Activated CD8-positive, alpha-beta T cell treated with anti-CD3 and anti-CD28 coated beads for 36 hours (primary cell): ENCODE measurements around the gene CCNYL1. TPM values are rescaled to one million over a fixed set of nuclear protein-coding genes. Genes with fewer than 3 reads are reported as not detected.

Source experiments
- ATAC-seq: fragments of 200-7000 bp; cut with Tn5 transposase; one replicate; pipeline ENCODE4 v1.10.0; 2021; ENCODE audit warnings: mild to moderate bottlenecking, moderate library complexity
- CTCF ChIA-PET: fragments of 350-600 bp; sonication (Branson Sonifier 250); formaldehyde crosslinking; loops from one replicate; lab custom pipeline; 2021; ENCODE audit warnings: antibody characterized with exemption; lab: Charles Lee
- POLR2A ChIA-PET: fragments of 350-600 bp; sonication (Branson Sonifier 250); formaldehyde crosslinking; loops from one replicate; lab custom pipeline; 2021; ENCODE audit warnings: antibody characterized with exemption; lab: Charles Lee
- DNase-seq: peaks from one replicate; pipeline ENCODE4 v3.0.0-alpha.2; 2020
- H3K27ac Mint-ChIP-seq: one replicate; pipeline ENCODE4 v1.8.0; 2021; ENCODE audit warnings: mild to moderate bottlenecking, mixed read lengths
- H3K27me3 Mint-ChIP-seq: one replicate; pipeline ENCODE4 v1.8.0; 2021; ENCODE audit warnings: mixed read lengths
- H3K36me3 Mint-ChIP-seq: one replicate; pipeline ENCODE4 v1.8.0; 2021; ENCODE audit warnings: low read depth, mixed read lengths
- H3K4me1 Mint-ChIP-seq: one replicate; pipeline ENCODE4 v1.8.0; 2021; ENCODE audit warnings: low read depth, mixed read lengths
- H3K4me3 Mint-ChIP-seq: one replicate; pipeline ENCODE4 v1.8.0; 2021; ENCODE audit warnings: mild to moderate bottlenecking, moderate library complexity, mixed read lengths
- H3K9me3 Mint-ChIP-seq: one replicate; pipeline ENCODE4 v1.8.0; 2021; ENCODE audit warnings: mixed read lengths
- intact Hi-C: fragments of 100-400 bp; cut with micrococcal nuclease; formaldehyde crosslinking; loops from one replicate; pipeline ENCODE4 v1.10.0; 2022
- total RNA-seq, 2 experiments: library from RNA; stranded (reverse); gene quantifications; one replicate each; pipeline ENCODE4 v1.2.3, GENCODE V29; 2021
- TF ChIP-seq, protein P1 (sequence below): fragments of 200-600 bp; IDR thresholded peaks from one replicate; pipeline ENCODE4 v1.8.0; 2022; ENCODE audit warnings: antibody characterized with exemption, mild to moderate bottlenecking

The CCNYL1 gene
- total RNA-seq, 2 experiments from 2014 or later: 3.8 to 4.3 TPM

DNA sequence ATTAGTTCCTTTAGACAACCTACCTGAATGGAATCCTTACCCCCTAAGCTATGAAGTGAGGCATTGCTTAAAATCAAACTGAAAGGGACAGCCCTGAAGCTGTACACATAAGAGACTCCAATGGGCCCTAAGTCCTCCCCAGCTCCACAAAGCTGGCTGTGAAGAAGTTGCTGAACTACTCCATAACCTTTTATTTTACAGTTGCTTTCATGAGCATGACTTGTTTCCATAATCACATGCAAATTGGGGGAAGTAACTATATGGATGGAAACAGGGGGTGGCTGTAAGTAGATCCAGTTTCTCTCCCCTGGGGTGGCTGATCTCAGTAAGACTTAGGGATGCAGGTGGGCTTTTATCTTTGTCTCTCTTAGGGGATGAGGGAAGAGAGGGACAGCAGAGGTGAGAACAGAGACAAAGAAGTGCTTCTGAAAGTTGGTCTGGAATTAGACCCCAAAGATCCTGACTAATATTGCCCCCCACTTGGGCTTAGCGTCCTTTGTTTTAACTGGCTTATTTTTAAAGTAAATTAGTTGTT lies 52.7 kb downstream of the CCNYL1 start:
- CTCF ChIA-PET: interaction anchor here (1.1 kb wide), 1 partner anchor 276 kb away, joined by 3 read pairs; no protein-coding TSS in a partner anchor
- no peak overlapping the region for H3K4me3 Mint-ChIP-seq
- H3K27me3 Mint-ChIP-seq: peaks cover 41% of the 10 kb centered on the region
- ATAC-seq (no peak), DNase-seq (no peak)
- no peak overlapping the region for H3K27ac Mint-ChIP-seq
- intact Hi-C loops: no loop called here
- peaks cover 3% of the 10 kb centered on the region for H3K9me3 Mint-ChIP-seq
- H3K4me1 Mint-ChIP-seq: peaks cover 16% of the 10 kb centered on the region
- POLR2A ChIA-PET: interaction anchor here (0.8 kb wide), 1 partner anchor 10 kb away, joined by 4 read pairs; no protein-coding TSS in a partner anchor
- TF ChIP-seq, protein P1, sequence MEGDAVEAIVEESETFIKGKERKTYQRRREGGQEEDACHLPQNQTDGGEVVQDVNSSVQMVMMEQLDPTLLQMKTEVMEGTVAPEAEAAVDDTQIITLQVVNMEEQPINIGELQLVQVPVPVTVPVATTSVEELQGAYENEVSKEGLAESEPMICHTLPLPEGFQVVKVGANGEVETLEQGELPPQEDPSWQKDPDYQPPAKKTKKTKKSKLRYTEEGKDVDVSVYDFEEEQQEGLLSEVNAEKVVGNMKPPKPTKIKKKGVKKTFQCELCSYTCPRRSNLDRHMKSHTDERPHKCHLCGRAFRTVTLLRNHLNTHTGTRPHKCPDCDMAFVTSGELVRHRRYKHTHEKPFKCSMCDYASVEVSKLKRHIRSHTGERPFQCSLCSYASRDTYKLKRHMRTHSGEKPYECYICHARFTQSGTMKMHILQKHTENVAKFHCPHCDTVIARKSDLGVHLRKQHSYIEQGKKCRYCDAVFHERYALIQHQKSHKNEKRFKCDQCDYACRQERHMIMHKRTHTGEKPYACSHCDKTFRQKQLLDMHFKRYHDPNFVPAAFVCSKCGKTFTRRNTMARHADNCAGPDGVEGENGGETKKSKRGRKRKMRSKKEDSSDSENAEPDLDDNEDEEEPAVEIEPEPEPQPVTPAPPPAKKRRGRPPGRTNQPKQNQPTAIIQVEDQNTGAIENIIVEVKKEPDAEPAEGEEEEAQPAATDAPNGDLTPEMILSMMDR: no peak
- peaks cover 8% of the 10 kb centered on the region for H3K36me3 Mint-ChIP-seq

DNA sequence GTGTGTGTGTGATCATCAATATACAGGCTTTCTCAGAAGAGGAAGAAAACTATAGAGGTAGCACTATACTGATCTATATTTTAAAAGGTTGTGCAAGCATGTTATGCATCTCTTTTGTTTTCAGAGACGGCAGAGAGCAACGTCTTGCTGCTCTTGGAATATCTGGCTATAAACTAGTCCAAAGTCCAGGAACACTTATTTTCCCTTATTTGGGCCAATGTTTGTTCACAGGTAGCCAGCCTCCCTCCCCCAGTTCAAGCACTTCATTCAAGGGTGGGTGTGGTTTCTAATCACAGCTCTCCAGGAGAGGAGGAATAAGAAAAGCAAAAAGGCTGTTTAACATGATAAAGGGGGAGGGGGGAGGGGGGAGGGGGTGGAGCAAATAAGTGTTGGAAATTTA lies 54.1 kb downstream of the CCNYL1 start:
- DNase-seq (no peak), ATAC-seq (no peak)
- ChIA-PET CTCF (interaction anchor here (0.7 to 0.8 kb wide), 3 partner anchors 10 to 275 kb away, joined by 3 to 4 read pairs (median 4); no protein-coding TSS in a partner anchor), POLR2A (no interaction called here)
- H3K27me3 Mint-ChIP-seq: peaks cover 39% of the 10 kb centered on the region
- H3K27ac Mint-ChIP-seq: no peak overlapping the region
- intact Hi-C loops: loop anchor here (5.0 kb wide), 2 partner anchors 262 to 277 kb away; partner anchors contain the start of gene PLEKHM3
- peaks cover 8% of the 10 kb centered on the region for H3K36me3 Mint-ChIP-seq
- TF ChIP-seq, protein P1: no peak
- peaks cover 20% of the 10 kb centered on the region for H3K4me1 Mint-ChIP-seq
- peaks cover 3% of the 10 kb centered on the region for H3K9me3 Mint-ChIP-seq
- H3K4me3 Mint-ChIP-seq: no peak overlapping the region

DNA sequence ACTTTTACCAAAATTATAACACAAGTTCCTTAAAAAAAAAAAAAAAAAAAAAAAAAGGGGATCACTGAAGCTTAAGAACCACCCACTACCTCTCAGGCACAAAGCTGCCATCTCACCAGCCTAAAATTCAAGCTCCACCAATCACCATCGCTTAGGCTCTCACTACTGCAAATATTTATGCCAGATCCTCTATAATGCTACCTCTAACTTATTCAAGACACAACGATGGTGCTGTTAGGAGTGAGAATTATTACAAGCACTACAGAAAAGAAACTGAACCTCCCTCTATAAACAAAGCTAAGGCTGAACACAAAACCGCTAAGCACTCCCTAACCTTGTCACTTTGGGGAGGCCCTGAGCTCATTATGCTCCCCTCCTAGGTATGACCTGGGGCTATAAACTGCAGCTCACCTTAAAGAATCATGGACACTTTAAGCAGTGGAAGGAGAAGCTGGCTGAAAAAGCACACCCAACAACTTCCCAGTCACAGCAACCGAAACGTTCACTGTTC lies 54.7 kb downstream of the CCNYL1 start:
- ChIA-PET CTCF (interaction anchor here (0.7 to 1.5 kb wide), 5 partner anchors 9 to 274 kb away, joined by 3 to 4 read pairs (median 3); no protein-coding TSS in a partner anchor), POLR2A (no interaction called here)
- DNase-seq: no peak
- intact Hi-C loops: loop anchor here (5.0 kb wide), 2 partner anchors 261 to 276 kb away; partner anchors contain the start of gene PLEKHM3
- Mint-ChIP-seq H3K27ac (no peak overlapping the region), H3K36me3 (peaks cover 8% of the 10 kb centered on the region), H3K4me3 (no peak overlapping the region), H3K27me3 (peaks cover 41% of the 10 kb centered on the region), H3K4me1 (peaks cover 24% of the 10 kb centered on the region), H3K9me3 (peaks cover 3% of the 10 kb centered on the region)
- TF ChIP-seq, protein P1: no peak
- ATAC-seq: no peak

DNA sequence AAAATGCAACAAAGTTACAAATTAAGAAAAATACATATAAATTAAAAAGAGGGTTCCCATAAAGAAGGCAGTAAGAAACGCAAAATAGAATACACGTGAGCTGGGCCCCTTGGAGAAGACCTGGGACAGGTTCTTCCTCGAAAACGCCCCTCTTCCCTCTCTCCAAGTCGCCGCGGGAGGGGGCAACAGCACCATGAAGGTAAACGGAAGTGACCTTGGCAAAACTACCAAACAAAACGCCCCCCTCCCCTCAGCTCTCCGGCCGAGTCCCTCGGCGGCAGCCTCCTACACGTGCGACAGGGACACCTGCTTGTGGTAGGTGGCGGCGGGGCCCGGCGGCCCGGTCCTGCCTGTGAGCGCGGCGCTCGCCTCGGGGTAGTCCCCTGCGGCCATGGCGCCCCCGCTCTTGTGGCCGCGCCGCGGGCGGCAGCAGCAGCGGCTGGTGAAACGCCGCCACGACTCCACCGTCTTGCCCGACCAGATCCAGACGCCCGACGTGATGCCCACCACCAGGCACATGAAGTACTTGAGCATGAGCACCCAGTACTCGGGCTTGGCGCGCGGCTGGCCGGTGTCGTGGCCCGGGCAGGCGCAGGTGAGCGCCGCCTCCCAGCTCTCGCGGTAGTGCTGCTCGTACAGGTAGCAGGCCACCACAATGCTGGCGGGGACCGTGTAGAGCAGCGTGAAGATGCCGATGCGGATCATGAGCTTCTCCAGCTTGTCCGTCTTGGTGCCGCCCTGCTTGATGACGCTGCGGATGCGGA lies 55.4 kb downstream of the CCNYL1 start:
- Mint-ChIP-seq H3K27me3 (peaks cover 45% of the 10 kb centered on the region), H3K27ac (no peak overlapping the region), H3K4me1 (peaks cover 24% of the 10 kb centered on the region), H3K9me3 (peaks cover 3% of the 10 kb centered on the region), H3K4me3 (peak overlapping the region; percentile 79), H3K36me3 (peaks cover 8% of the 10 kb centered on the region)
- ATAC-seq (no peak), DNase-seq (peak; percentile 22)
- ChIA-PET CTCF (interaction anchor here (0.5 to 3.8 kb wide), 5 partner anchors 8 to 1179 kb away, joined by 3 to 18 read pairs (median 3); no protein-coding TSS in a partner anchor), POLR2A (interaction anchor here (0.8 kb wide), 1 partner anchor 274 kb away, joined by 3 read pairs; no protein-coding TSS in a partner anchor)
- TF ChIP-seq, protein P1: no peak
- intact Hi-C loops: loop anchor here (5.0 kb wide), 2 partner anchors 260 to 275 kb away; partner anchors contain the start of gene PLEKHM3
